ENCODE data around the gene TMEM121. TPM values are rescaled to one million over a fixed set of nuclear protein-coding genes. Genes with fewer than 3 reads are reported as not detected.

Gene TMEM121
- total RNA-seq: 9.1 and 11.4 TPM in 2 replicates

DNA sequence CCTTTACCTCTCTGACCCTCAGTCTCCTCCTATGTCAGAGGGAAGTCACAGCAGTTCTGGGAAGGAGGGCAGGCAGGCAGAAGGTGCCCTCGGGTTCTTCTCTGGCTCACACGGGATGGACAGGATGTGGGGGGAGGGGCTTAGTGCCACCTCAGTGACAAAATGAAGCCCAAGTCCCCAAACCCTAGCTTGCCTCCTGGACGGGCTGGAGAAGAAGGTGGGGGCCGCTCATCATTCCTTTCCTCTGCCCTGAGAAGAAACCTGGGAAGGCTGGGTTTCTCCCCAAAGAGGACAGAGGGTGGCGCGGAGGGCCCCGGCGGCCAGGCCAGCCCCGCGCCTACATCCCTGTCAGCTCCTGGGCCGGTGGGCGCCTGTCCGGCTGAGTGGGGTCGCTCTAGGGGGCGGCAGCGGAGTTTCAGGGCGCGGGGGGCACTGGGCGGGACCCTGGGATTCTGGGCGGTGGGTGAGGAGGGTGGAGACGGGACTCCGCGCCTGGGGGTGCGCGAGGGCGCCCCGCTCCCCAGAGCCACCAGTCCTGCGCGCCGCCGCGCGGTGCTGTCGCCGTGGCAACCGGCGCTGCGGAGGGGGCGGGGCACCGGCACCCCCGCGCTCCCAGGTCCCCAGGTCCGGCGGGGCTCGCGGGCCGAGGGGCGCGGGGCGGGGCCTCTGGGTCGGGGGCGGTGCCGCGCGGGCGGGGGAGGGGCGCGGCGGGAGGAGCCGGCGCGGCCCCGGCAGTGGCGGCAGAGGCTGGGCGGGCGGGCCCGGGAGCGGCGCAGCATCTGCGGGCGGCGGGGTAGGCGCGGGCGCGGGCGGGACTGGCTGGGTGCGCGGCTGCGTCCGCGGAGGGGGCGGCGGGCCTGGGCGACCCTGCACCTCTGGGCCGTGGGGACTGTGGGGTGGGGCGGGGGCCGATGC is at the start of gene TMEM121:
TSS of gene TMEM121 (plus strand) at position 723 of the 915 bp plus-strand sequence. CDS start 2,252 bp downstream, outside the sequence.

DNA sequence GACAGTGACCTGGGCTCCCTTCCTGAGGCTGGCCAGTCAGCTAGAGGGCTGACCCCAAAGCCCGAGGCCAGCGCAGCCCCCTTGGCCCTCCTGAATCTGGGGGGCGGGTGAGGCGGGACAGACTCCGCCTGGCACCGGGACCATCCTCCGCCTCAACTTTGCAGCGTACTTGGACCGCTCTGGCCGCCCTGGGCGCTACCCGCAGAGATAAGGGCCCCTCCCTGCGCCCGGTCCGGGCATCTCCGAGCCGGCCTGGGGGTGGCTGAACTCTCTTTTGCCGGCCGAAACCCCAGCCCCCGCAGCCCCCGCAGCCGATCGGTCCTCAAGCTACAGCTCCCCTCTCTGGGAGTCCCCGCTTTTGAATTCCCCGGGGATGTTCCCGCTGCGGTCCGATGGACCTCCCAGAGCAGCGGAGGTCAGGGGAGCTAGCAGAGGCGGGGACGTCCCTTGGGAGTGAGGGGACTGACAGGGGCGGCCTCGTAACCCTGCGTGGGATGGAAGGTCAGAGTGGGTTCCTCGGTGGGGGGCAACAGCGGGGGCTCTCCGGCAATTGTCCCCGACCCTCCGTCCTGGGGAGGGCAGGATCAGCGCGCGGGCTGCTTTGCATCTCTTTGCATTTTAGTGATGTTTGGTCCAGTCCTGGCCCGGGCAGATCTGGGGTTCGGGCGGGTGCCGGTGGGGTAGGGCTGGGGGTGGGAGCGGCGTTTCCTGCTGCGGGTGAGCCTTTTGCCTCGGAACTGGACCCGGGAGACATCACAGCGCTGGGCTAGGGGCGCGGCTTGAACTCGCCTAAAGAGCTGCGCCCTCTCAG is 40.0 kb upstream of the TMEM121 start, which contains the start of gene CRIP1:
TSS of gene CRIP1 (plus strand) at position 724 of the 811 bp plus-strand sequence. CDS start 374 bp downstream, outside the sequence.

DNA sequence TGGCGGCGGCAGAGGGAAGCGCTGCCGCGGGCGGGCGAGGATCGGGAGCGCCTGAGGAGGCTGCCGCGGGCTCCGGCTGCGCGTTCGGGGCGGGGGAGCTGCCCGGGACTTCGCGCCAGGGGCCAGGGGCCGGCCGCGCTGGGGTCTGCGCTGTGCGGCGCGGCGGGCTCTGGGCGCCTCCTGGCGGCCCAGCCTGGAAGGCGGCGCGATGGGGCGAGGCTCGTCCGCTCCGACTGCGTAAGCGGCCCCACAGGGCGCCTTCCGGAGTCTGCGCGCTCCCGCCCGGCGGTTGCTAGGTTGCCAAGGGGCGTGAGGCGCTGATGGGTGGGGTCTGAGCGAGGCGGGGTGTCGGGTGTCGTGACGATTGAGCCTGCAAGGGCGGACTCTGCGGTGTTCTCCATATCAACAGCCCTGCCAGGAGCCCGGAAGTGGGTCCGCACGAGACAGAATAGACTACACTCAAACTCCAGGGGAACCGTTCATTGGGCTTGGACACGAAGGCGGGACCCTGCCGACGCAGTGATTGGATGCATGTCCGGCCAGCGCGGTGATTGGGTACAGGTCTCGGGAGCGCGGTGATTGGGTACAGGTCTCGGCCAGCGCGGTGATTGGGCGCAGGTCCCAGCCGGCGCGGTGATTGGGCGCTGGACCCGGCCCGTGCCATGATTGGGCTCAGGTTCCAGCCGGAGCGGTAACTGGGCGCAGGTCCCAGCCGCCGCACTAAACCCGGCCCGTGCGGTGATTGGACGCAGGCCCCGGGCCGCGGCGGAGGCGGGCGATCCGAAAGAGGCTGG is 35.6 kb upstream of the TMEM121 start, which contains the start of gene TEDC1:
TSS of gene TEDC1 (plus strand) at position 675 of the 794 bp plus-strand sequence. CDS start 130 bp downstream, outside the sequence.

Other genes with a start within 250 kb of the TMEM121 start
- 26.8 and 27.2 TPM in 2 replicates for gene BRF1, start 225.6 kb upstream of the TMEM121 start, total RNA-seq
- gene PACS2, start 211.8 kb upstream of the TMEM121 start, total RNA-seq: 40.3 and 40.5 TPM in 2 replicates
- under 0.01 TPM in 1 of 2 replicates, not detected in the other for gene TEX22, start 128.0 kb upstream of the TMEM121 start, total RNA-seq
- 39.2 and 47.0 TPM in 2 replicates for gene MTA1, start 106.8 kb upstream of the TMEM121 start, total RNA-seq
- 102 and 104 TPM in 2 replicates for gene CRIP2, start 51.8 kb upstream of the TMEM121 start, total RNA-seq
- 1.7 and 3.3 TPM in 2 replicates for gene CRIP1, start 39.7 kb upstream of the TMEM121 start, total RNA-seq
- gene TEDC1, start 35.3 kb upstream of the TMEM121 start, total RNA-seq: 16.3 and 19.2 TPM in 2 replicates

All from bronchus fibroblast of lung (primary cell).